GM19239 (cell line): Measurements from ENCODE around the gene SSX2IP.
"Not testable (repeated sequence)": the region's sequence is repeated elsewhere in the genome, so short reads cannot be mapped to it uniquely, and the experiment has no call there.

Source experiments
- DNase-seq: peaks from one replicate; pipeline ENCODE4 v3.0.0; 2011; ENCODE audit warnings: low spot score; ENCODE audit not compliant: insufficient read length
- FAIRE-seq: peaks from 2 replicates; lab custom pipeline; 2011; peaks lifted over from hg19 to GRCh38; lab: Jason Lieb, UNC

The SSX2IP gene

DNA sequence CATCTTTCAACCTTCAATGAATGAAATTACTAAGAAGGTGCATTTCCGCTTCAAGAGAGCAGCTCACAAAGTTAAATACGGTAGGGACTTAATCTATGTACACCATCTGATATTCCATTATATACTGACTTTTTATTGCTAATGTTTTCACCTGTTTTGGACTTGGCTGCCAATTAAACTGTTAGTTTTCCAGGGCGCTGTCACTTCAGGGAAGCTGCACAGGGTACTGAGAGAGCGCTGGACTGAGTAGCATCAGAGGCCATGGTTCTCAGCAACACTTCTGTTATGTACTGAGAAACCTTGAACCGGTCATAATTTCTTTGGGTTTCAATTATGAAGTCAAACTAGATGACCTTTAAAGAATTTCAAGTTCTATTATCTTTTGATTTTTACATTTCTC, 8.2 kb downstream of the SSX2IP start:
- FAIRE-seq (no peak), DNase-seq (no peak)

GRCh38 chr1:84677415-84678099, 12.7 kb downstream of the SSX2IP start:
- no peak for DNase-seq

GRCh38 chr1:84675631-84676030, 14.6 kb downstream of the SSX2IP start:
- DNase-seq (no peak), FAIRE-seq (no peak)

More at GRCh38 chr1:84677415-84678099, 12.7 kb downstream of the SSX2IP start:
- peak; percentile 47 for FAIRE-seq

GRCh38 chr1:84675106-84675505, 15.2 kb downstream of the SSX2IP start:
- FAIRE-seq = no peak
- DNase-seq = no peak

- DNase-seq = no peak
- no peak for FAIRE-seq
Observed at GRCh38 chr1:84674705-84675104, 15.6 kb downstream of the SSX2IP start.

DNA sequence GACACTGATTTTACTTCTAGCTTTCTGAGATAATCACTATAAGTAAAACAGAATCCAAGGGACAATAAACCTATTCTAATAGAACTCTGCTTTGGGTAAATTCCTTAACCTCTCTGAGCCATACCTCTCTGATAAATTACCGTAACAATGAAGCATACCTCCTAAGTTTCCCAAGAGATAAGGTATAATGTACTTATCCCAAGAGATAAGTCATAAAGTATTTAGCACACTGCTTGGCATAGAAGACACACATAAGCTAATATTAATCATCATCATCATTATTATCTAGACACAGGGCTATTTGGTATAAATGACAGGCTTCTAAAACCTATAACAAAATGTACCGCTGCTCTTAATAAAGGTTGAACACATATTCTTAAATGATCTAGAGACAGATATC, 16.2 kb downstream of the SSX2IP start:
- FAIRE-seq (no peak), DNase-seq (no peak)

- DNase-seq (no peak), FAIRE-seq (no peak)
Observed at GRCh38 chr1:84672080-84672854, 18.0 kb downstream of the SSX2IP start.

DNA sequence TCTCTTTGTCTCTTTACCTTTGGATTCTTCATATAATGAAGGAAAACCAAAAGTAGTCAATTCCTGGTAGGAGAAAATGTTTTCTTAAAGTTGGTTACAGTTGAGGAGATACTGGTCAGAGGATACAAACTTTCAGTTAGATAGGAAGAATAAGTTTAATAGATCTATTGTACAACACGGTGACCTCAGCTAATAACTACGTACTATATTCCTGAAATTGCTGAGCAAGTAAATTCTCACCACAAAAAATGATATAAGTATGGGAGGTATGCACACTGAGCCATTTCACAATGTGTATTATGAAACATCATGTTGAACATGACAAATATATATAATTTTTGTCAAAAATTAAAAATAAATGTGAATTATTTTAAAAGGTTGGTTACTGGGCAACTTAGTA, 20.4 kb downstream of the SSX2IP start:
- FAIRE-seq (no peak), DNase-seq (no peak)

GRCh38 chr1:84668185-84668584, 22.1 kb downstream of the SSX2IP start:
- no peak for DNase-seq
- FAIRE-seq = no peak

- no peak for DNase-seq
- no peak for FAIRE-seq
Observed at GRCh38 chr1:84665703-84666317, 24.5 kb downstream of the SSX2IP start.

GRCh38 chr1:84653130-84653677, 37.1 kb downstream of the SSX2IP start:
- no peak for FAIRE-seq
- no peak for DNase-seq

- FAIRE-seq (no peak), DNase-seq (no peak)
Observed at GRCh38 chr1:84644472-84644871, 45.8 kb downstream of the SSX2IP start.

DNA sequence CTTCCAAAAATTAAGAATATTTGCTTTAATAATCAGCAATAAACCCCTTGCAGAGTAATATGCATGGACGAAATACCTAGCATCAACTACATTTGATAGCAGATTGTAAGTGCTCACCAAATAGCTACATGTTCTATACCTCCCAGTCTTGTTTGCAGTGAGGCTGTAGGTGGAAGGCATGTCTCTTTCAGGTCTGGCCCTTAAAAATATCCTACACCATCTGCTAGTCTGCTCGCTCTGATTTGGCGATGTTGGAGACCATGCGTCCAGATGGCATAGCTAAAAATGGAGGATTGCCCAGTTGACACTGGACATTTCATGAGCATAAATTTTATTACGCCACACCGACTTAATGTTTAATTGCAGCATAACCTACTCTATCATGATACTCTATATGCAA, 47.1 kb downstream of the SSX2IP start:
- DNase-seq = no peak
- no peak for FAIRE-seq

GRCh38 chr1:84642774-84643173, 47.5 kb downstream of the SSX2IP start:
- FAIRE-seq (no peak), DNase-seq (no peak)

- not testable (repeated sequence) for FAIRE-seq, DNase-seq
Observed at GRCh38 chr1:84639731-84640130, 50.5 kb downstream of the SSX2IP start.

DNA sequence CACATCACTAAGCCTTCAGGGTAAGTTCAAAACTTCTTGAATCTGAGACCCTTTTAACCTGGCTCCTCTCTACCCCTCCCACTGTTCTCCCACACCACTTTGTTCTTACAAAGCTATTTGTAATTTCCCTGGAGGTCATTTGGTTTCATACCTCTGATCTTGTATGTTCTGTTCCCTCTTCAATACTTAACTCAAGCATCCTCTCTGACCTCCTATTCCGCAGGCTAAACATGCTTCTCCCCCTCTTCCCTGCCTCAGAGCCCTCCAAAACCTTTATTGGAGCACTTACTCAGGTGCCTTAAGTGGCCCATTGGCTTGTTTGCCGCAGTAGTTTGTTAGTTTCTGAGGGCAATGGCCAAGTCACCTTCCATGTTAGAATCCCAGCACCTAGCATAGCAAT, 54.8 kb downstream of the SSX2IP start:
- DNase-seq (no peak), FAIRE-seq (no peak)

DNA sequence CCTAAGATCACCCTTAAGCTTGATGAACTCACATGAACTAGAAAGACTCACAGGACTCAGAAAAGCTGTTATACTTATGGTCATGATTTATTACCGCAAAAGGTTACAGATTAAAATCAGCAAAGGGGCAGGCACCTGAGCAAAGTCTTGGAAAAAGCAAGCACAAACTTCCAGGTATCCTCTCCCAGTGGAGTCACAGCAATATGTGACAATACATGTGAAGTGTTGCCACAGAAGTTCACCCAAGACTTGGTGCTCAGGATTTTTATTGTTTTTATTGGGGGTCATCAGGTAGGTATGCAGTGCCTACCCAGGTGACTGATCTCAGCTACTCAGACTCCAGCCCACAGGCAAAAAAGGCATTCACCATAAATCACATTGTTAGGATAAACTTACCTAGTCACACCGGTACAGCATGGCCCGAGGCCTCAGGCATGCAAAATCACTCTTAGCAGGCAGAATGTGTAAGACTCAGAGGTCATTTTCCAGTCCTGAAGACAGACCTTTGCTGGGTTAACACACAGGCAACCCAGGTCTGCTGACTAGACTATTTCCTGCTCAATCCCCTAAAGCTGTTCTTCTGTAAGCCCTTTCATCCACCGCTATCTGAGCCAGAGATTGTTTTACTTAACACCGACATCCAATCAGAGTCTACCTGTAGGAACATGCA, 55.6 kb downstream of the SSX2IP start:
- FAIRE-seq (no peak), DNase-seq (no peak)

DNA sequence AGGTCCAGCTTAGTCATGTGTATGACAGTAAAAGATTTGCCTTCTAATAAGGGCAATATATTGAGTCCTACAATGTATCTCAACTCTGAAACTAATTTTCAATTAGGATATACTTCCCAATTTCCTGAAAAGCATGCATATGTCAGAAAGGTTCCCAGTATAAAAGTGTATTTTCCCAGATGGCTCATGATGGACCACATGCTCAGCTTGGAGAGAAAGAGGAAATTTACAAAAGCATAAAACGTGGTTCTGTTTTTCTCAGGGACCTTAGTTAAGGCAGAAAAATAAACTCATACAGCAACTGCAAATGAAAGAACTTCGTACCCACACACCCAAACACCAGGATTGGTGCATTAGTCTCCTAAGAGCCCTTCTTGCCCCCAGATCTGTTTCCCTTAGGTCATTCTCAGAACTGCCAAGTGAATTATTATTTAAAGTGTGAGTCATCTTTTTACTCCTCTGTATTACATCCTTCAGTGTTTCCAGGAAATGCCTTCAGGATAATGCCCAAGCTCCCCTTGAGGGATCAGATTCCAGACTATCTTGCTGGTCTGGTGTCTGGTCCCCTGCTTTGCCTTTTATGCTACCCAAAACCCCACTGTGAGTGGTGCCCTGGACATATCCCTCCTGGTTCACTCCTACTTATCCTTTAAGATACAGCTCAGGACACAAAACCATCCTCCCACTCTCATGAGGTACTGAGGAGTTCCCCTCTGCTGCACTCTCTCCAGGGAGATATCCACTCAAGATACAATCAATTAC, 57.4 kb downstream of the SSX2IP start:
- FAIRE-seq = no peak
- no peak for DNase-seq

DNA sequence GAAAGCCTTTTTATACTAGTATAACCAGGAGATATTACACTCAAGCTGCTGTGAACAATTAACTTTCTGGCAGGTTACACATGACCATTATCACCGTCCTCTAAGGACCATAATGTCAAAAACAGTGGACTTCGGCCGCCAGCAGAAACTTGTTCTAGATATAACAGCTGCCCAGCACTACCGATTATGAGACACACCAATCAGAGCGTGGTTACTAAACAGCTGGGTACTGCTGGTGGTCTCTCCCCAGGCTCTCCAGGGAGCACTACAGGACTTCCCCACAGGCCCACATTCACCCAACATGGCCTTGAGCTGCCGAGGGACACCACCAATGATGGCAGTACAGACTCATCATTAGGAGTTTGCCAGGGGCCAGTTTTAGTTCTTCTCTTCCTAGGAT, 58.1 kb downstream of the SSX2IP start:
- FAIRE-seq (no peak), DNase-seq (no peak)

DNA sequence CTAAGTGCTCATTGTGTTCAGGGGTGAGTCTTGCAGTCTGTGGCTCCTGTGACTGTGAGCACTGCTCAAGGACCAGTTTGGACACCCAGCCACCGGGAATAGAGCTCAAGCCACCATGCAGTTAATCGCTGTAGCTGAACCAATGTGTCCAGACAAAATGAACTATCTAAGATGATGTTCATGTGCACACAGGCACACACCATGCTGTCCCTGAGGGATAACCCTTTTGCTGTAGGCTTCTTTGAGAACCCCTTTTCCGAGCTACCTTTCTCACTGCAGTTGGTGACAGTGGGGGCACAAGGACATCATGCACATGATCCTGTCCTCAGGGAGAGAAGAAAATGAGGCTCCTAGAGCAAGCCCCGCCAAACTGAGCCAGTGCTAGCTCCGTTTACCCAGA, 65.4 kb downstream of the SSX2IP start:
- FAIRE-seq = no peak
- no peak for DNase-seq
